A549 (cell line): Measurements from ENCODE around the gene ATP6AP1. TPM values are rescaled to one million over a fixed set of nuclear protein-coding genes. Genes with fewer than 3 reads are reported as not detected.
A peak's percentile ranks its signal among the peaks of the same experiment; 100 is the strongest.

Source experiments
- ATAC-seq, 2 experiments: fragments of 200-7000 bp in 1 of 2; fragments of >200 bp in 1 of 2; cut with Nextera tagmentation in 1 of 2; cut with Tn5 transposase in 1 of 2; 3 replicates each; pipeline versions ENCODE4 v1.8.0 to v1.9.1; 2018 to 2020; ENCODE audit warnings: mild to moderate bottlenecking in 1 of 2, moderate library complexity in 1 of 2
- CTCF ChIA-PET: fragments of 300-600 bp; sonication (Branson Sonifier 250); formaldehyde crosslinking; extraction: SDS; loops from one replicate; lab custom pipeline; 2021; ENCODE audit warnings: antibody characterized with exemption, inconsistent platforms; lab: Yijun Ruan, JAX
- POLR2A ChIA-PET: fragments of 350-600 bp; formaldehyde crosslinking; extraction: SDS; loops from one replicate; lab custom pipeline; 2021; ENCODE audit warnings: antibody characterized with exemption, inconsistent platforms; lab: Yijun Ruan, JAX
- DNase-seq, 2 experiments: peaks; one replicate each; pipeline versions ENCODE4 v3.0.0 to v3.0.0-alpha.2; 2011 to 2016; ENCODE audit warnings: low read depth in 1 of 2, low spot score in 1 of 2
- FAIRE-seq: peaks from 2 replicates; lab custom pipeline; 2011; peaks lifted over from hg19 to GRCh38; lab: Jason Lieb, UNC
- H3K27ac ChIP-seq, 2 experiments: fragments of >200 bp; sonication (Bioruptor Twin); formaldehyde crosslinking; 3 replicates each; pipeline ENCODE4 v1.5.1; 2016 to 2017
- H3K4me1 ChIP-seq: fragments of >200 bp; sonication (Bioruptor Twin); formaldehyde crosslinking; 3 replicates; pipeline ENCODE4 v1.6.1; 2016
- H3K4me2 ChIP-seq: fragments of >200 bp; sonication (Bioruptor Twin); formaldehyde crosslinking; 3 replicates; pipeline ENCODE4 v1.6.1; 2016
- H3K4me3 ChIP-seq: fragments of >200 bp; sonication (Bioruptor Twin); formaldehyde crosslinking; 3 replicates; pipeline ENCODE4 v1.5.1; 2016
- H3K9me3 ChIP-seq: fragments of >200 bp; sonication (Bioruptor Twin); formaldehyde crosslinking; 3 replicates; pipeline ENCODE4 v1.6.1; 2016
- EHF ChIP-seq: fragments of 250-450 bp; sonication (Bioruptor Pico); IDR thresholded peaks from 2 replicates; pipeline ENCODE4 v1.5.0; 2020; ENCODE audit warnings: mild to moderate bottlenecking
- EP300 ChIP-seq, 2 experiments: fragments of >200 bp; sonication (Bioruptor Twin); formaldehyde crosslinking; IDR thresholded peaks; 2 replicates in 1 of 2; 3 replicates in 1 of 2; pipeline ENCODE4 v1.6.1; 2016 to 2017
- FOSB ChIP-seq: fragments of 250-450 bp; sonication (Bioruptor Pico); IDR thresholded peaks from 2 replicates; pipeline ENCODE4 v1.5.0; 2020; ENCODE audit warnings: mild to moderate bottlenecking, moderate library complexity
- HOXA7 ChIP-seq: fragments of 250-450 bp; sonication (Bioruptor Pico); IDR thresholded peaks from 2 replicates; pipeline ENCODE4 v1.5.0; 2020; ENCODE audit warnings: mild to moderate bottlenecking, moderate library complexity
- HOXB13 ChIP-seq: fragments of 250-450 bp; sonication (Bioruptor Pico); IDR thresholded peaks from 2 replicates; pipeline ENCODE4 v1.5.0; 2020; ENCODE audit warnings: low read depth, mild to moderate bottlenecking, moderate library complexity
- JUN ChIP-seq, 2 experiments: fragments of >200 bp; sonication (Bioruptor Twin); formaldehyde crosslinking; IDR thresholded peaks; 2 replicates in 1 of 2; 3 replicates in 1 of 2; pipeline ENCODE4 v1.6.1; 2016 to 2017
- NPAS2 ChIP-seq: fragments of 250-450 bp; sonication (Bioruptor Pico); IDR thresholded peaks from 2 replicates; pipeline ENCODE4 v1.8.0; 2022; ENCODE audit warnings: mild to moderate bottlenecking, moderate library complexity, borderline replicate concordance
- POLR2AphosphoS2 ChIP-seq: conservative IDR thresholded peaks from 2 replicates; pipeline ENCODE4 v1.6.1; 2012; ENCODE audit warnings: low read length, improper control_type of control experiment, inconsistent platforms
- RAD21 ChIP-seq, 2 experiments: fragments of >200 bp in 1 of 2; sonication (Bioruptor Twin) in 1 of 2; formaldehyde crosslinking in 1 of 2; IDR thresholded peaks in 1 of 2; conservative IDR thresholded peaks in 1 of 2; 2 replicates in 1 of 2; 3 replicates in 1 of 2; pipeline ENCODE4 v1.6.1; 2012 to 2018; ENCODE audit warnings: inconsistent platforms in 1 of 2
- RFX5 ChIP-seq: fragments of 450-650 bp; IDR thresholded peaks from 2 replicates; pipeline ENCODE4 v1.7.1; 2014; ENCODE audit warnings: antibody characterized with exemption, mild to moderate bottlenecking, moderate library complexity
- RNF2 ChIP-seq: fragments of 200-600 bp; sonication (generic); IDR thresholded peaks from 2 replicates; pipeline ENCODE4 v1.6.1; 2016; ENCODE audit warnings: low read depth, mild to moderate bottlenecking, antibody characterized with exemption, moderate library complexity, borderline replicate concordance
- SMC3 ChIP-seq: fragments of >200 bp; sonication (Bioruptor Twin); formaldehyde crosslinking; IDR thresholded peaks from 3 replicates; pipeline ENCODE4 v1.6.1; 2018; ENCODE audit warnings: inconsistent platforms
- SREBF2 ChIP-seq: fragments of 450-650 bp; IDR thresholded peaks from 2 replicates; pipeline ENCODE4 v1.6.1; 2014; ENCODE audit warnings: mild to moderate bottlenecking, moderate library complexity
- TFCP2L1 ChIP-seq: fragments of 250-450 bp; sonication (Bioruptor Pico); IDR thresholded peaks from 2 replicates; pipeline ENCODE4 v1.5.0; 2021; ENCODE audit warnings: mild to moderate bottlenecking
- ZC3H11A ChIP-seq: fragments of 450-650 bp; IDR thresholded peaks from 2 replicates; pipeline ENCODE4 v1.6.1; 2014; ENCODE audit warnings: antibody characterized with exemption, mild to moderate bottlenecking
- ZSCAN20 ChIP-seq: fragments of 250-450 bp; sonication (Bioruptor Pico); IDR thresholded peaks from 2 replicates; pipeline ENCODE4 v1.8.0; 2022; ENCODE audit warnings: mild to moderate bottlenecking, moderate library complexity
- WGBS: methylation state at CpG from one replicate; pipeline ENCODE4 v1.1.6; 2017; ENCODE audit errors: missing lambda C conversion rate; 5-methylcytosine and 5-hydroxymethylcytosine counted together
- polyA plus RNA-seq, 4 experiments: library from polyadenylated mRNA; depleted of rRNA in 3 of 4; stranded (reverse); fragments of >200 nt; fragmentation: RNase III in 1 of 4; extraction: RNeasy Plus Mini Kit Qiagen cat#74134 plus additional on column Dnase treatment in 1 of 4; gene quantifications; 2 replicates in 3 of 4; 3 replicates in 1 of 4; pipeline ENCODE4 v1.2.3, GENCODE V29; 2011 to 2017
- TF ChIP-seq, protein P1 (sequence below): IDR thresholded peaks from 2 replicates; pipeline ENCODE4 v1.6.1; 2012
- TF ChIP-seq, protein P2 (sequence below): IDR thresholded peaks from 2 replicates; pipeline ENCODE4 v1.6.1; 2012; ENCODE audit warnings: low read depth, borderline replicate concordance
- TF ChIP-seq, protein P3 (sequence below): fragments of 250-450 bp; sonication (Bioruptor Pico); IDR thresholded peaks from 2 replicates; pipeline ENCODE4 v1.5.0; 2020; ENCODE audit warnings: low read depth, mild to moderate bottlenecking, moderate library complexity
- TF ChIP-seq, protein P4 (sequence below): fragments of >200 bp; sonication (Bioruptor Twin); formaldehyde crosslinking; IDR thresholded peaks from 3 replicates; pipeline ENCODE4 v1.6.1; 2016
- TF ChIP-seq, protein P5 (sequence below): fragments of 450-650 bp; IDR thresholded peaks from 2 replicates; pipeline ENCODE4 v1.6.1; 2014; ENCODE audit warnings: antibody characterized with exemption

ATP6AP1 gene
- polyA plus RNA-seq, 2 of the 4 experiments (the other 2 are of a cell fraction), result 62.6 to 81.7 TPM

DNA sequence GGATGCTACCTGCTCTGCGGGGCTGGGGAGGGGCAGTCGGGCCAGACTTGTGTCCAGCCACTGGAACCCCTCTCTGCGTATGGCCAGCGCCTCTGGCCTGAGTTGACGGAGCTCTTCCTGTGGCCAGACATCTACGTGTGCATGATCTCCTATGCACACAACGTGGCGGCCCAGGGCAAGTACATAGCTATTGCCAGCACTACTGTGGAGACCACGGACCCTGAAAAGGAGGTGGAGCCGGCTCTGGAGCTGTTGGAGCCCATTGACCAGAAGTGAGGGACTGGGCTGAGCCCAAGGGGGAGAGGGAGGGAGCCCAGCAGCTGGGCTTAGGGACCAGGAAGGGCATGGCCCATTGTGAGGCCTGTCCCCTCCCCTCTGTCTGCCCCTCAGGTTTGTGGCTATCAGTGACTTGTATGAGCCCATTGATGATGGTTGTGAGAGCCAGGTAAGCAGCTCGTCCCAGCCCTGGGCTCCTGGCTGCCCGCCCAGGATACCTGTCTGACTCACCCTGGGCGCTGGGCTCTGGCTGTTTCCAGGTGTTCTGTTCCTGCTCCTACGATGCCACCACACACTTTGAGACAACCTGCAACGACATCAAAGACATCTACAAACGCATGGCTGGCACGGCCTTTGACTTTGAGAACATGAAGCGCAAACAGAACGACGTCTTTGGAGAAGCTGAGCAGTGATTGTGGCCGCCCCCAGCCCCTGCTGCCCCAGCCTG lies 13.7 kb downstream of the ATP6AP1 start:
- ChIA-PET CTCF (interaction anchor here (1.1 to 1.2 kb wide), 2 partner anchors 13 to 14 kb away, joined by 3 read pairs; partner anchors contain the start of gene ATP6AP1), POLR2A (no interaction called here)
- DNase-seq, result no peak
- 84% methylated on average over 14 of the region's 21 CpGs for WGBS
- no peak for FAIRE-seq
- Histone ChIP-seq H3K4me3 (no peak overlapping the region), H3K4me1 (peaks cover 21% of the 10 kb centered on the region), H3K4me2 (no peak overlapping the region), H3K9me3 (no peaks in the 10 kb centered on the region), H3K27ac (no peak overlapping the region)
- ATAC-seq, result no peak
- TF ChIP-seq, protein P1, sequence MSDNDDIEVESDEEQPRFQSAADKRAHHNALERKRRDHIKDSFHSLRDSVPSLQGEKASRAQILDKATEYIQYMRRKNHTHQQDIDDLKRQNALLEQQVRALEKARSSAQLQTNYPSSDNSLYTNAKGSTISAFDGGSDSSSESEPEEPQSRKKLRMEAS, result no peak
- TF ChIP-seq TFCP2L1 (CRISPR knock-in tag) (no peak), POLR2AphosphoS2 (no peak), NPAS2 (CRISPR knock-in tag) (no peak), RFX5 (no peak), JUN (IDR thresholded peaks at IDR 0.05) (no peak), ZC3H11A (no peak)
- TF ChIP-seq, protein P2, sequence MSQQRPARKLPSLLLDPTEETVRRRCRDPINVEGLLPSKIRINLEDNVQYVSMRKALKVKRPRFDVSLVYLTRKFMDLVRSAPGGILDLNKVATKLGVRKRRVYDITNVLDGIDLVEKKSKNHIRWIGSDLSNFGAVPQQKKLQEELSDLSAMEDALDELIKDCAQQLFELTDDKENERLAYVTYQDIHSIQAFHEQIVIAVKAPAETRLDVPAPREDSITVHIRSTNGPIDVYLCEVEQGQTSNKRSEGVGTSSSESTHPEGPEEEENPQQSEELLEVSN, result no peak
- TF ChIP-seq, all 56 proteins: peak for 0

DNA sequence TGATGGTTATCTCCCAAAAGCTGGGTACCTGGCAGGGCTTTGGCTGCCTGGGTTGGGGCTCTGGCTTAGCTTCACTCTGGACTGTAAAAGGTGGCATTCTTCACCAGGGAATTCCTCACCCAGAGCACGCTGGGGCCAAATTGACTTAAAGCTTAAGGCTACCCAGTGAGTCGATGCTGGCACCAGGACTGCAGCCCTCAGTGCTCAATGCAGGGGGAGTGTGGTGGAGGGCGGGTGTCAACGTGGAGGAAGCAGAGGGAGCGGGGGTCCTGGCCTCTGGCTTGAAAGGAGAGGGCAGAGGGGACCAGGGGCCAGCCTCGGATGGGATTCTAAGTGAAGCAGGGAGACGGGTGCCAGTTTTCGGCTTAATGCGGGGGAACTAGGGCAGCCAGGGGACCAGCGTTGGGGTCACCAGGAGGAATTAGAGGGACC lies 15.0 kb downstream of the ATP6AP1 start:
- FAIRE-seq (no peak), DNase-seq (no peak), ATAC-seq (peak; percentile 48 to 54)
- Histone ChIP-seq H3K27ac (peak overlapping the region; percentile 92 to 96), H3K4me3 (peak overlapping the region; percentile 99), H3K4me2 (peak overlapping the region; percentile 99), H3K4me1 (peaks cover 15% of the 10 kb centered on the region), H3K9me3 (no peaks in the 10 kb centered on the region)
- WGBS, result 36% methylated on average over 10 of the region's 10 CpGs
- TF ChIP-seq, protein P3, sequence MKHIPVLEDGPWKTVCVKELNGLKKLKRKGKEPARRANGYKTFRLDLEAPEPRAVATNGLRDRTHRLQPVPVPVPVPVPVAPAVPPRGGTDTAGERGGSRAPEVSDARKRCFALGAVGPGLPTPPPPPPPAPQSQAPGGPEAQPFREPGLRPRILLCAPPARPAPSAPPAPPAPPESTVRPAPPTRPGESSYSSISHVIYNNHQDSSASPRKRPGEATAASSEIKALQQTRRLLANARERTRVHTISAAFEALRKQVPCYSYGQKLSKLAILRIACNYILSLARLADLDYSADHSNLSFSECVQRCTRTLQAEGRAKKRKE (CRISPR knock-in tag), result no peak
- TF ChIP-seq HOXB13 (CRISPR knock-in tag), result no peak
- no peak for TF ChIP-seq SMC3
- no peak for TF ChIP-seq HOXA7 (CRISPR knock-in tag)
- TF ChIP-seq RNF2, result no peak
- TF ChIP-seq, protein P4, sequence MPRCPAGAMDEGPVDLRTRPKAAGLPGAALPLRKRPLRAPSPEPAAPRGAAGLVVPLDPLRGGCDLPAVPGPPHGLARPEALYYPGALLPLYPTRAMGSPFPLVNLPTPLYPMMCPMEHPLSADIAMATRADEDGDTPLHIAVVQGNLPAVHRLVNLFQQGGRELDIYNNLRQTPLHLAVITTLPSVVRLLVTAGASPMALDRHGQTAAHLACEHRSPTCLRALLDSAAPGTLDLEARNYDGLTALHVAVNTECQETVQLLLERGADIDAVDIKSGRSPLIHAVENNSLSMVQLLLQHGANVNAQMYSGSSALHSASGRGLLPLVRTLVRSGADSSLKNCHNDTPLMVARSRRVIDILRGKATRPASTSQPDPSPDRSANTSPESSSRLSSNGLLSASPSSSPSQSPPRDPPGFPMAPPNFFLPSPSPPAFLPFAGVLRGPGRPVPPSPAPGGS, result no peak
- TF ChIP-seq RAD21 (conservative IDR thresholded peaks at IDR 0.05 in 1 of 2, IDR thresholded peaks at IDR 0.05 in 1 of 2), result no peak
- no peak for TF ChIP-seq ZC3H11A
- no peak for TF ChIP-seq FOSB (CRISPR knock-in tag)
- no peak for TF ChIP-seq NPAS2 (CRISPR knock-in tag)
- TF ChIP-seq ZSCAN20 (CRISPR knock-in tag), result no peak
- no peak for TF ChIP-seq SREBF2
- TF ChIP-seq EHF (CRISPR knock-in tag), result no peak
- no peak; a peak in 1 of 5 replicates for TF ChIP-seq JUN (IDR thresholded peaks at IDR 0.05)
- TF ChIP-seq EP300 (IDR thresholded peaks at IDR 0.05), result no peak
- TF ChIP-seq, protein P5, sequence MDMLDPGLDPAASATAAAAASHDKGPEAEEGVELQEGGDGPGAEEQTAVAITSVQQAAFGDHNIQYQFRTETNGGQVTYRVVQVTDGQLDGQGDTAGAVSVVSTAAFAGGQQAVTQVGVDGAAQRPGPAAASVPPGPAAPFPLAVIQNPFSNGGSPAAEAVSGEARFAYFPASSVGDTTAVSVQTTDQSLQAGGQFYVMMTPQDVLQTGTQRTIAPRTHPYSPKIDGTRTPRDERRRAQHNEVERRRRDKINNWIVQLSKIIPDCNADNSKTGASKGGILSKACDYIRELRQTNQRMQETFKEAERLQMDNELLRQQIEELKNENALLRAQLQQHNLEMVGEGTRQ, result no peak
- CTCF ChIA-PET, result no interaction called here
- POLR2A ChIA-PET, result interaction anchor here (0.7 kb wide), 1 partner anchor 9 kb away, joined by 3 read pairs; no protein-coding TSS in a partner anchor
